Loucy (cell line): ENCODE results near the gene EPHB3.

Source experiments
- EZH2phosphoT487 ChIP-seq: fragments of 200-600 bp; IDR thresholded peaks from 2 replicates; pipeline ENCODE4 v1.6.1; 2018; ENCODE audit warnings: antibody characterized with exemption, mild to moderate bottlenecking, moderate library complexity, borderline replicate concordance
- TF ChIP-seq, protein P1 (sequence below): fragments of 200-600 bp; sonication (generic); conservative IDR thresholded peaks from 2 replicates; pipeline ENCODE4 v1.5.1; 2014; ENCODE audit warnings: mild to moderate bottlenecking, antibody characterized with exemption, low read length

DNA sequence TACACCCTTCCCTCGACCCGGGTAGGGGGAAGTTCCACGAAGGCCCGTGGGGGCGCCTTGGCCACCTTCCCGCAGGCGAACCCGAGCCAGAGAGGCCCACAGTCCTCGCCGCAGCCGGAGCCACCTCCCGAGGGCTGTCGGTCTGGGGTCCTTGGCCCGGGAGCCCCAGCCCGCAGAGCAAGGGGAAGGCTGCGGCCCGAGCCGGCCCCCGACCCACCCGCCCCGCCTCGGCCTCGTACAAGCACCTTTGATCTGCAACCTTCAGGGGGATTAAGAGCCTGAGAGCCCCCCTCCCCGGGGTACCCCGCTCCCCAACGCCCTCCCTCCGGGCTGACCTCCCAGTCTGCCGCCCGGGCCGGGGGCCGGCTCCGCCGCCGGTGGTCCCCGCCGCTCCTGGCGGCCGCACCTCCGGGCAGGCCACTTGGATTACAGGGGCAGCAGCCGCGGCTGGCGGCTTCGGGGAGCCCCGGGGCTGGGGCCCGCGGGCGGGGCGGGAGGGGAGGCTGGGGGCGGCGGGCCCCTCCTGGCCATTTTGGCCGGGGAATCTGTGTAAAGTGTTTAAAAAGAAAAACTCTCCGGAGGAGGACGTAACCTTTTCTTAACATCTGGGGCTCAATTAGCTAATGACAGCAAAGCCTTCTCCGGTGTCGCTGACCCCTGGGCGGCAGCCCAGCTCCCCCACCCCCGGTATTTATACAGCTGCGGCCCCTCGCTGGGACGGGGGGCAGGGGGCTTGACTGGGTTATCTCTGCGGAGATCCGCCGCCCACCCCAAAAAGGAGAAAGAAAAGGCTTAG is 40.2 kb downstream of the EPHB3 start:
- TF ChIP-seq, protein P1, sequence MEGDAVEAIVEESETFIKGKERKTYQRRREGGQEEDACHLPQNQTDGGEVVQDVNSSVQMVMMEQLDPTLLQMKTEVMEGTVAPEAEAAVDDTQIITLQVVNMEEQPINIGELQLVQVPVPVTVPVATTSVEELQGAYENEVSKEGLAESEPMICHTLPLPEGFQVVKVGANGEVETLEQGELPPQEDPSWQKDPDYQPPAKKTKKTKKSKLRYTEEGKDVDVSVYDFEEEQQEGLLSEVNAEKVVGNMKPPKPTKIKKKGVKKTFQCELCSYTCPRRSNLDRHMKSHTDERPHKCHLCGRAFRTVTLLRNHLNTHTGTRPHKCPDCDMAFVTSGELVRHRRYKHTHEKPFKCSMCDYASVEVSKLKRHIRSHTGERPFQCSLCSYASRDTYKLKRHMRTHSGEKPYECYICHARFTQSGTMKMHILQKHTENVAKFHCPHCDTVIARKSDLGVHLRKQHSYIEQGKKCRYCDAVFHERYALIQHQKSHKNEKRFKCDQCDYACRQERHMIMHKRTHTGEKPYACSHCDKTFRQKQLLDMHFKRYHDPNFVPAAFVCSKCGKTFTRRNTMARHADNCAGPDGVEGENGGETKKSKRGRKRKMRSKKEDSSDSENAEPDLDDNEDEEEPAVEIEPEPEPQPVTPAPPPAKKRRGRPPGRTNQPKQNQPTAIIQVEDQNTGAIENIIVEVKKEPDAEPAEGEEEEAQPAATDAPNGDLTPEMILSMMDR, result no peak
- TF ChIP-seq EZH2phosphoT487, result no peak
